GM19452 (cell line): ENCODE results near the gene TRIOBP.
"Not testable (repeated sequence)": the region's sequence is repeated elsewhere in the genome, so short reads cannot be mapped to it uniquely, and the experiment has no call there.

ENCODE experiments used
- ATAC-seq: cut with Tn5 transposase; IDR thresholded peaks from one replicate; pipeline ENCODE4 v1.9.1; 2021; ENCODE audit not compliant: unreplicated experiment

TRIOBP gene, protein sequence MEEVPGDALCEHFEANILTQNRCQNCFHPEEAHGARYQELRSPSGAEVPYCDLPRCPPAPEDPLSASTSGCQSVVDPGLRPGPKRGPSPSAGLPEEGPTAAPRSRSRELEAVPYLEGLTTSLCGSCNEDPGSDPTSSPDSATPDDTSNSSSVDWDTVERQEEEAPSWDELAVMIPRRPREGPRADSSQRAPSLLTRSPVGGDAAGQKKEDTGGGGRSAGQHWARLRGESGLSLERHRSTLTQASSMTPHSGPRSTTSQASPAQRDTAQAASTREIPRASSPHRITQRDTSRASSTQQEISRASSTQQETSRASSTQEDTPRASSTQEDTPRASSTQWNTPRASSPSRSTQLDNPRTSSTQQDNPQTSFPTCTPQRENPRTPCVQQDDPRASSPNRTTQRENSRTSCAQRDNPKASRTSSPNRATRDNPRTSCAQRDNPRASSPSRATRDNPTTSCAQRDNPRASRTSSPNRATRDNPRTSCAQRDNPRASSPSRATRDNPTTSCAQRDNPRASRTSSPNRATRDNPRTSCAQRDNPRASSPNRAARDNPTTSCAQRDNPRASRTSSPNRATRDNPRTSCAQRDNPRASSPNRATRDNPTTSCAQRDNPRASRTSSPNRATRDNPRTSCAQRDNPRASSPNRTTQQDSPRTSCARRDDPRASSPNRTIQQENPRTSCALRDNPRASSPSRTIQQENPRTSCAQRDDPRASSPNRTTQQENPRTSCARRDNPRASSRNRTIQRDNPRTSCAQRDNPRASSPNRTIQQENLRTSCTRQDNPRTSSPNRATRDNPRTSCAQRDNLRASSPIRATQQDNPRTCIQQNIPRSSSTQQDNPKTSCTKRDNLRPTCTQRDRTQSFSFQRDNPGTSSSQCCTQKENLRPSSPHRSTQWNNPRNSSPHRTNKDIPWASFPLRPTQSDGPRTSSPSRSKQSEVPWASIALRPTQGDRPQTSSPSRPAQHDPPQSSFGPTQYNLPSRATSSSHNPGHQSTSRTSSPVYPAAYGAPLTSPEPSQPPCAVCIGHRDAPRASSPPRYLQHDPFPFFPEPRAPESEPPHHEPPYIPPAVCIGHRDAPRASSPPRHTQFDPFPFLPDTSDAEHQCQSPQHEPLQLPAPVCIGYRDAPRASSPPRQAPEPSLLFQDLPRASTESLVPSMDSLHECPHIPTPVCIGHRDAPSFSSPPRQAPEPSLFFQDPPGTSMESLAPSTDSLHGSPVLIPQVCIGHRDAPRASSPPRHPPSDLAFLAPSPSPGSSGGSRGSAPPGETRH (N-terminal part only)

DNA sequence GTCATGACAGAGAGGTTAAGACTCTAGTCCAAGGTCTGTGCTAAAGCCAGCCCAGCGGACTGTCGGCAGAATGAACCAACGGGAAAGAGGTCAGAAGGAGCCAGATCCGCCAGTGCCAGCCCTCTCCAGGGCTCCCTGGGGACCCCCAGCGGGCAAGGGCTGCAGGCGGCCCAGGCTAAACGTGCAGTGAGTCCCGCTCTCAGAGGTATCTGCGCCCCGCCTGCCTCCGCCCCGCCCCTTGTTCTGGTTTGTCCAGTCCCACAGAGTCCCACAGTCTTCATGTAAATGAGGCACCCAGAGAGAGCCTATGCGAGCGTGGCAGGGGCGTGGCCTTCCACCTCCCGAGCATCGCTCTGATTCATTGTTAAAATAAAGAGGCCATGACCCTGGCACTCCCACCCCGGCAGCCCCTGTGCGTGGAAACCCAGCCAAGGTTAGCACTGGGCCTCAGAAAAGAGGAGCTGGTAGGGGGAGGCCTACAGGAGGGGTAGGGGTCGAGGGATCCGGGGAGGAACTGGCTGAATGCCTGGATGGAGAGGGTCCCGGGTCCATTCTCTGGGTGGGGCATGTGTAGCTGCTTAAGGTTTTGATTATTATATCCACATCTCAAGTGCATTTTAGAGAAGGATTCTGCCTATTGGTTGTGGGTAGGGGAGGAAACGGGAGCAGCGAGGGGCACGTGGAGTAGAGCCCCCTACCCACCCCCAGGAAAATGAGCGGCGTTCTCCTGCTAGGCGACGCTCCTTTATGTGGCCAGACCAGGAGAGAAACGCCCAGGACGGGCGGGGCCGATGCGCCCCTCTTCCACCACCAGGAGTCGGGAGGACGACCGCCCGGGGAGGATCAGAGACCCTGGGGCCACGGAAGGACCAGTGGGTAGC lies at the start of gene TRIOBP:
TSS of gene TRIOBP (plus strand) at position 392 of the 881 bp plus-strand sequence. CDS start 4,318 bp downstream, outside the sequence.
- ATAC-seq: peak; percentile 77

DNA sequence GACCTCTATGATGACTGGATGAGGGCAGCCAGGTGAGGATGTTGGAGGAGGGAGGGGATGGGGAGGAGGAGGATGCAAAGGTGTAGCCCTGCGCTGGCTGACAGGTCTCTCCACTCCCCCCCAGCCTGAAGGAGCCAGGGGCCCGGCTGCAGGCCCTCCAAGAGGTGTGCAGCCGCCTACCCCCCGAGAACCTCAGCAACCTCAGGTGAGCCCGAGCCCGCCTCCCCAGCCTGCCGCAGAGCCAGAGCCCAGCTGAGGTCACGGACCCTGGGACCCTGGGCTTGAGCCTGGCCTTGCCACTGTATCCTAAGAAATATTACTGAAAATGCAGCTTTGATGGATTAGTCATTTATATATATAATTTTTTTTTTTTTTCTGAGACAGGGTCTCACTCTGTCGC lies 49.5 kb upstream of the TRIOBP start:
- no peak for ATAC-seq

DNA sequence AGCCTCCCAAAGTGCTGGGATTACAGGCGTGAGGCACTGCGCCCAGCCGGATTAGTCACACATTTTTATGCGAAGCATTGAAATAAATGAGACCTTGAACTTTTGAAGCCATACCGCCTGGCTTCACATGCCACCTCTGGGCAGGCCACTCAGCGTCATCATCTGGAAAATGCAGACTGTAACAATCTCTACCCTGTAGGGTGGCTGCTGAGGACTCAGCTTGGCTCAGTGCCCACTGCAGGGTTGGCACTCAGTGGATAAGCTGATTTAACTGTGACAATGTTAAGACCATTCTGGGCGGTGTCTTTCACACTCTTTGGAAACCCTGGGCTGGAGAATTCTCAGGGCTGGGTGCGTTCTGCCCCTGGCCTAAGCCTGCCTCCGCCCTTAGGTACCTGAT lies 48.9 kb upstream of the TRIOBP start:
- no peak for ATAC-seq

DNA sequence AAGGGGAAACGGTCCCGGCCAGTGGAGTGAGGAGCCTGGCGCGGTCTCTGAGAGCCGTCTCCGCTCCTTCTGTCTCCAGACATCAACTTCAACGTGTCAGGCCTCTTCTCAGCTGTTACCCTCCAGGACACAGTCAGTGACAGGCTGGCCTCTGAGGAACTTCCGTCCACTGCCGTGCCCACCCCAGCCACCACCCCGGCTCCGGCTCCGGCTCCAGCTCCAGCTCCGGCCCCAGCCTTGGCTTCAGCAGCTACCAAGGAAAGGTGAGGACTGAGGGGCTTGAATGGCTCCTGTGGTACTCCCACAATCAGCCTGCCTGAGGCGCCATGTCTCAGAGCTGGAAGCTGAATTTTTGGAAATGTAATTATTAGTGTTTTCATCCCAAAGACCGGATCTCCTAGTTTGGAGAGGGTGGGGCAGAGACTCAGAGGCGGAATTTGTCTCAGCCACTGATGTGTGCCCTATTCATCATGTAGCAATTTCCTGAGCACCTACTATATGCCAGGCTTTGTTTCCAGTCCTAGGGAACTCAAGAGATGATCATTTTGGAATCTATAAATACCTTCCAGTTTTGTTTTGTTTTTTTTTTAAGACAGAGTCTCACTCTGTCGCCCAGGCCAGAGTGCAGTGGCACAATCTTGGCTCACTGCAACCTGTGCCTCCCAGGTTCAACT lies 46.2 kb upstream of the TRIOBP start:
- no peak for ATAC-seq

DNA sequence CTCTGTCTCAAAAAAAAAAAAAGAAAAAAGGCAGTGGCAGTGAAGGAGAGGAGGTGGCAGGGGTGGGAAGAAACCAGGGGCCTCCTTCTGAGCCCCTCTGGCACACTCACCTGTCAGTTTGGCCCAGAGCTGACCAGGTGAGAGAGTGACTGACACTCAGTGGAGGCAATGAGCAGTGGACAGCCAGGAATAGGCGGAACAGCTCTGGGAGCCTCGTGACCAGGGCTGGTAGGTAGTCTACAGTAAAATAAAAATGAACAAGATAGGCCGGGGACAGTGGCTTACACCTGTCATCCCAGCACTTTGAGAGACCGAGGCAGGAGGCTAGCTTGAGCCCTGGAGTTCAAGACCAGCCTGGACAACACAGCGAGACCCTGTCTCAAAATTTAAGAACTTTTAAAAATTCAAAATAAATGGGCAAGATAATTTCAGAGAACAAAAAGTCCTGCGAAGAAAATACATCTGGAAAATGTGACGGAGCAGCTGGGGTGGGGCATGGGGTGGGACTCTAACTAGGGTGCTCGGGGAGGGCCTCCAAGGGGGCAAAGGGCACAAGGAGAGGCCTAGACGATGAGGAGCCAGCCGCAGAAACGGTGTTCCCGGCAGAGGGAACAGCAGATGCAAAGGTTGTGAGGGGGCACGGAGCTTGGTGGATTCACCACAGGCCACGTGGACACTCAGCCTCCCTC lies 42.1 kb upstream of the TRIOBP start:
- no peak for ATAC-seq

DNA sequence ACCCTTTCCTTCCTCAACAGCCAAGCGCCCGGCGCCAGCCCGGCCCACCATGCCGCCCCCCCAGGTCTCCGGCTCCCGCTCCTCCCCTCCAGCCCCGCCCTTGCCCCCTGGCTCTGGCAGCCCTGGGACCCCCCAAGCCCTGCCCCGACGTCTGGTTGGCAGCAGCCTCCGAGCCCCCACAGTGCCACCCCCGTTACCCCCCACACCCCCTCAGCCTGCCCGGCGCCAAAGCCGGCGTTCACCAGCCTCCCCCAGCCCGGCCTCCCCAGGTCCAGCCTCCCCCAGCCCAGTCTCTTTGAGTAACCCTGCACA lies 41.6 kb upstream of the TRIOBP start:
- no peak for ATAC-seq

DNA sequence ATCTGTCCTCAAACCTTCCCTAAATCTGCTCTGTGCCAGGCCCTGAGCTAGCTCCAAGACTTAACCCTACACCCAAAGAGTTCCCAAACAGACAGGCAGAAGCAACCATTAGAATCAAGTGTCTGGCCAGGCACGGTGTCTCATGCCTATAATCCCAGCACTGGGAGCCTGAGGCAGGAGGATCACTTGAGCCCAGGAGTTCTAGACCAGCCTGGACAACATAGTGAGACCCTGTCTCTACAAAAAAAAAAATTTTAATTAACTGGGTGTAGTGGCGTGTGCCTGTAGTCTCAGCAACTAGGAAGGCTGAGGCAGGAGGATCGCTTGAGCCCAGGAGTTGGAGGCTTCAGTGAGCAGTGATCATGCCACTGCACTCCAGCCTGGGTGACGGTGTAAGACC lies 40.3 kb upstream of the TRIOBP start:
- ATAC-seq: not testable (repeated sequence)

DNA sequence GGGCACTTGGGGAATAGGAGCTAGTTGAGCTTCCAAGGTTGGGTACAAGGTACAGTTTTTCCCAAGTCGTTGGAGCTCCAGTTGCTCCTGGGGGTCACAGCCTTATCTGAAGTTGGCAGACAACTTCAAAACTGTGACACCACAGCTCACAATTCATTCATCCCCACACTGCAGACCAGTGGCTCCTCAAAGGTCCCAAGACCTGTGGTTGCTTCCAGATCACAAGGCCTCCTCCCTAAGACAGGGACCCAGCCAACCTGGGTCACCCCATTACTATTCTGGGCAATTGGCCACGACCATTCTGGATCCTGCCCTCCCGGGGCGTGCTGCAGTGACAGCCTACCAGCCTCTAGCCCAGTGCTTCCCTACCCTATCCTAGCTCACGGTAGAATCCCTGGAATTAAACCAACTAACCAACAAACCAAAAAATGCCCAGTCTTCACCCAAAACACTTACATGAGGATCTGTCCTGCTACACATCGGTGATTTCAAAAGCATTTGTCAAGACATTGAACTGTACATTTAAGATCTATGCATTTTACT lies 39.2 kb upstream of the TRIOBP start:
- ATAC-seq: no peak

DNA sequence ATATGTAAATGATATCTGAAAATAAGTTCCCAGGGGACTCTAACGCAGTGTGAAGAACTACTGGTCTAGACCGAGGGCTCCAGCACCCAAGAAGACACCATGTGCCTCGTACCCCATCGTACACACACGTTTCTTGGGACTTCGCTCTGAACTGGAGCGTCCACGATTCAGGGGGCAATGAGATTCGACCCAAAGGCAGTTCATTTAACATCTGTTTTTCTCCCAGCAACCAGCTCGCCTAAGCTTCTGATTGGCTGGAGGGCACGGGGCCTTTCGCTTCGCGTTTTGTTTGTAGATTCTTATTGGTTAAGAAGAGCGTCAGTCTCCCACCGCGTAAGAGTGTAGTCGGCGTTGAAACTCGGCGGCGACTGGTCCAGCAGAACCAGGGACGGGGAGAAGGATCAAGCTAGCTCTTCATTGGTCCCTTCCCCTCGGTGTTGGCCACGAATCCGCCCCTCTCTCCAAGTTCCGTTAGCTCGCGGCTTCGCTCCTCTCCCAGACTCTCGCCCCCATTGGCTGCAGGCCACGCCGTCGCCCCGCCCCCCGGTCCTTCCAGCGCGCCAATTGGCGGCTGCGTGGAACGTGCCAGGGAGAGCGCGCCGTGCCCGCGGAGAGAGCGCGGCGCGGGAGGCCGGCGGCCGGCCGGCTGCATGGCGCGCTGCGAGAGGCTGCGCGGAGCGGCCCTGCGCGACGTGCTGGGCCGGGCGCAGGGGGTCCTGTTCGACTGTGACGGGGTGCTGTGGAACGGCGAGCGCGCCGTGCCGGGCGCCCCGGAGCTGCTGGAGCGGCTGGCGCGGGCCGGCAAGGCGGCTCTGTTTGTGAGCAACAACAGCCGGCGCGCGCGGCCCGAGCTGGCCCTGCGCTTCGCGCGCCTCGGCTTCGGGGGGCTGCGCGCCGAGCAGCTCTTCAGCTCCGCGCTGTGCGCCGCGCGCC lies 38.4 kb upstream of the TRIOBP start, which contains the start of gene PDXP:
TSS of gene PDXP (plus strand) at position 591 of the 933 bp plus-strand sequence. CDS start at position 651, 60 bp downstream.
- peak; percentile 79 for ATAC-seq

DNA sequence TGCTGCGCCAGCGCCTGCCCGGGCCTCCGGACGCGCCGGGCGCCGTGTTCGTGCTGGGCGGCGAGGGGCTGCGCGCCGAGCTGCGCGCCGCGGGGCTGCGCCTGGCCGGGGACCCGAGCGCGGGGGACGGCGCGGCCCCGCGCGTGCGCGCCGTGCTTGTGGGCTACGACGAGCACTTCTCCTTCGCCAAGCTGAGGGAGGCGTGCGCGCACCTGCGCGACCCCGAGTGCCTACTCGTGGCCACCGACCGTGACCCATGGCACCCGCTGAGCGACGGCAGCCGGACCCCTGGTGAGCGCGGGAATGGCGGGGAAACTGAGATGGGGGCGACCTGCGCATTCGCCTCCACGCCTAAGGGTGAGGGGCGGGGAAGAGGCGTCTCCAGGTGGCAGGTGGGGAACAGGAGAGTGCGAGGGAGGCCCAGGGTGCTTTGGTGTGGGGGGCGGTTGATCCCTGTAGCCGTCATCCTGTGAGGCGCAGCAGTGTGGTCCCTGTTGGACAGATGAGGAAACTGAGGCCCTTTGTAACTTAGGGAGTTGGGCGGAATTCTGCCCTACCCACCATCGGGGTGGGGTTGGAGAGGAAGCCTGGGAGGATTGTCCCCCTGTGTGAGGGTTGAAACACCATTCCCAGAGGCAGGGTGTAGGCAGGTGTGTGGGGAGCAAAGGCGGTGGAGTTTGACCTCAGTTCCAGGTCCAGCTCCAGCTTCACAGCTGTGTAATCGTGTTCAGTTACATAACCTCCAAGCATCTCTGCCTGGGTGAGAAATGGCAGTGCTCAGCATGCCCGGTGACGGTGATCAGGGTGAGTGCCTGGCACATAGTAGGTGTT lies 37.6 kb upstream of the TRIOBP start:
- peak; percentile 10 for ATAC-seq

DNA sequence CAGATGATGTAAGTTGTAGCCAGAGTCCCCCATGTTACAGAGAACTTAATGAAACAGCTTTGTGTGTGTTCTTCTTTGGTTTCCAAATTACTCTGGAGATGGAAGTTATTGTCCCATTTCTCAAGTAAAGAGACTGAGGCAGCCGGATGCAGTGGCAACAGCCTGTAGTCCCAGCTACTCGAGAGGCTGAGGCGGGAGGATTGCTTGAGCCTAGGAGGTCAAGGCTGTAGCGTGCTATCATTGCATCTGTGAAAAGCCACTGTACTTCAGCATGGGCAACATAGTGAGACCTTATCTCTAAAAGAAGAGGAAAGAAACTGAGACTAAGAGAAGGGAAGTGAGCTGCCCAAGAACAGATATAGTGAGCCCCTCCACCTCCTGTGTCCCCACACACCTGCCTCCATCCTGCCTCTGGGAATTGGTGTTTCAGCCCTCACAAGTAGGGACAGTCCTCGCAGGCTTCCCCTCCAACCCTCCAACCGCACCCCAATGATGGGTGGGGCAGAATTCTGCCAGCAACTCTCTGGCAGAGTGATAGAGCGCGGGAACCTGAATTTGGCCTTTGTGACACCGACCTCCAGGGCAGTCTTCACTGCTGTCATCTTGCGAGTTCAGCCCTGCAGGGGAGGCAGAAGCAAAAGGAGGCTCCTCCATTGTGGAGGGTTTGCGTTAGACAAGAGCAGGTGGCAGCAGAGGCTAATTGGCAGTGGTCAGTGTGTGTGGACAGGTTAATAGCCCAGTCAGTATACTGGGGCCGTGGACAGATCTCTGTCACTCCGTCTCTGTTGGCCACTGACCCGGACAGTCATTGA lies 36.7 kb upstream of the TRIOBP start:
- no peak for ATAC-seq

DNA sequence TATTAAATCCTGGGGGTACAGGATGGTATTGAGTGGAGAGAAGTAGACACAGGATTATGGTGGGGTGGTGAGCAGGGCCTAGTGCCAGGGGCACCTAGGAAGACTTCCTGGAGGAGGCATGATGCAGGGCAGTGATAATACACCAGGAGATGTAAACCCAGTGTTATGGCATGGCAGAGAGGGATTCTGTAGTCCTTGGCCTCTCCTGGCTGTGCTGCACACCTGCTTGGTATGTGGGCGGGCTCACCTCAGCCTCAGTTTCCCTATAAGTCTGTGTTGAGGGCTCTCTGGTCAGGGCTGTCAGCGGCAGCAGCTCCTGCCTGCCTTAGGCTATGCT lies 36.2 kb upstream of the TRIOBP start:
- no peak for ATAC-seq

DNA sequence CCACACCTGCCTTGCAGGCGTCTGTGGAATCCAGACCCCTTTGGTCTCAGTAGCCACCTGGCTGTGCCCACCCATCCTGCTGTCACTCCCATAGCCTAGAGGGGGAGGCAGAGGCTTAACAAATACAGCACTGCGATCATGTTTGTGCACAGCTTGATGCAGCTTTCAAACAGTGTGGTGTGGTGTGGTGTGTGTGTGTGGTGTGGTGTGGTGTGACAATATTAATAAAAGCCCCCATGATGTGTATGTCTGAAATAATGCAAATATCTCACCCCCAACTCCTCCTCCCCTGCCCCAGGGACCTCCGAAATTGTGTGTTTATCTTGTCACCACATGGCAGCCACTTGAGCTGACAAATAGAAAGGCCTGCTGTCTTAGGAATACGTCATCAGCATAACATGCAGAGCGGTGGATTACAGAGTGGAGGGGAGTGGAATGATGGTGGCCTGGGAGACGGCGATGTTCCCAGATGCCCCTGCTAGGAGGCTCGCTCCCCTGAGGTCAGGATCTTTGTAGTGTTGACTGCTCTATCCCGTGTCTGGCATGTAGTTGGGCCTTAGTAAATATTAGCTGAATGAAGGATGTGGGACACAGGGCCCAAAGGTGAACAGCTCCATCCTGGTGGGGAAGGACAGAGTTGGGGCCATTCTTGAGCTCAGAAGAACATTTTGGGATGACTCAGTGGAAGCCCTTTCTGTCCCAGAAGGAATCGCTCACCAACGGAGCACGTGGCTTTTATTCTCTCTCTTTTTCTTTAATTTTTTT lies 35.5 kb upstream of the TRIOBP start:
- ATAC-seq: no peak

DNA sequence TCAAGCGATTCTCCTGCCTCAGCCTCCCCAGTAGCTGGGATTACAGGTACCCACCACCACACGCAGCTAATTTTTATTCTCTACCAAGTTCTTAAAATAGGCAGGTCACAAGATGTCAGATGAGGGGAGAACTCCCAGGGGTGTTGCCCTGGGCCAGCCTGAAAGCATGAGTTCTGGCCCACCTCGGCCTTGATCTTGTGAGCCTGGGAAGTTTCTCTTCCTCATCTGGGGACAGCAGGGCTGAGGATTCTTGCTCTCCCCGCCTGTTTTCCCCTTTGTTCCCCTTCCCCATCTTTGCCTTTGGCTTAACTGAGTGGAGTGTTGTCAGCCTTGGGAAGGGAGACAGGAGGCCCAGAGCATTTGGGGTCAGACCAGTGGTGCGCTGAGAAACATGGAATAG lies 34.8 kb upstream of the TRIOBP start:
- no peak for ATAC-seq

DNA sequence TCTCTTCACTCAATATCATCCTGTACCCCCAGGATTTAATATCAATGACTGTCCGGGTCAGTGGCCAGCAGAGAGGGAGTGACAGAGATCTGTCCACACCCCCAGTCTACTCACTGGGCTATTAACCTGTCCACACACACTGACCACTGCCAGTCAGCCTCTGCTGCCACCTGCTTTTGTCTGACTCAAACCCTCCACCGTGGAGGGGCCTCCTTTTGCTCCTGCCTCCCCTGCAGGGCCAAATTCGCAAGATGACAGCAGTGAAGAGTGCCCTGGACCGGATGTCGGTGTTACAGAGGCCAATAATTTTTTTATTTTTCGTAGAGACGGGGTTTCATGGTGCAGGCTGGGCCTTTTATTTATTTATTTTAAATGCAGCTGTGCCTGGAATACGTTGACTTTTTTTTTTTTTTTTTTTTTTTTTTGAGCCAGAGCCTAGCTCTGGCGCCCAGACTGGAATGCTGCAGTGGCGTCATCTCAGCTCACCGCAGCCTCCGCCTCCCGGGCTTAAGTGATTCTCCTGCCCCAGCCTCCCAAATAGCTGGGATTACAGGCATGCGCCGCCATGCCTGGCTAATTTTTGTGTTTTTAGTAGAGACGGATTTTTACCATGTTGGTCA lies 33.2 kb upstream of the TRIOBP start:
- ATAC-seq: no peak
